Left ventricle myocardium inferior (tissue), 1 donor: ENCODE measurements around the gene DGKD. TPM values are rescaled to one million over a fixed set of nuclear protein-coding genes. Genes with fewer than 3 reads are reported as not detected.

ENCODE experiments used
- DNase-seq: peaks from one replicate; pipeline ENCODE4 v3.0.0-alpha.2; 2020
- H3K27ac ChIP-seq: fragments of 200-600 bp; replicated peaks from 2 replicates; pipeline ENCODE4 v1.8.0; 2021
- H3K27me3 ChIP-seq: fragments of 200-600 bp; 2 replicates; pipeline ENCODE4 v1.8.0; 2021; ENCODE audit warnings: low read depth
- H3K36me3 ChIP-seq: fragments of 200-600 bp; 2 replicates; pipeline ENCODE4 v1.8.0; 2021
- H3K4me1 ChIP-seq: fragments of 200-600 bp; 2 replicates; pipeline ENCODE4 v1.8.0; 2021
- H3K4me3 ChIP-seq: fragments of 200-600 bp; 2 replicates; pipeline ENCODE4 v1.8.0; 2021; ENCODE audit warnings: mild to moderate bottlenecking, moderate library complexity
- H3K9me3 ChIP-seq: fragments of 200-600 bp; replicated peaks from 2 replicates; pipeline ENCODE4 v1.8.0; 2021
- CTCF ChIP-seq: fragments of 200-600 bp; IDR thresholded peaks from 2 replicates; pipeline ENCODE4 v1.8.0; 2021; ENCODE audit warnings: antibody characterized with exemption, mild to moderate bottlenecking, borderline replicate concordance
- intact Hi-C: fragments of 100-400 bp; cut with micrococcal nuclease; formaldehyde crosslinking; loops from one replicate; pipeline ENCODE4 v1.11.0; 2022
- total RNA-seq: library from RNA; stranded (reverse); fragmentation: NEBNext Ultra II Directional; extraction: Animal tissue kit (Norgen Biotek cat#: 25700); gene quantifications from one replicate; pipeline ENCODE4 v1.2.1, GENCODE V29; 2021
- donor health status: DM: no; HTN: yes; CAD: no; lungs with severe emphysema.

DGKD gene
- total RNA-seq, 1 donor from 2014 or later: 41.7 TPM

GRCh38 chr2:233380132-233380895, 26.0 kb downstream of the DGKD start:
- Histone ChIP-seq H3K9me3 (no peaks in the 10 kb centered on the region), H3K27me3 (no peaks in the 10 kb centered on the region)
- no peak for DNase-seq

GRCh38 chr2:233380995-233381637, 26.8 kb downstream of the DGKD start:
- Histone ChIP-seq H3K27me3 (no peaks in the 10 kb centered on the region), H3K4me1 (peaks cover 25% of the 10 kb centered on the region), H3K9me3 (no peaks in the 10 kb centered on the region), H3K4me3 (no peak overlapping the region), H3K27ac (no peak overlapping the region), H3K36me3 (no peaks in the 10 kb centered on the region)
- intact Hi-C loops: no loop called here
- no peak for DNase-seq
- no peak for TF ChIP-seq CTCF

More at GRCh38 chr2:233380132-233380895, 26.0 kb downstream of the DGKD start:
- Histone ChIP-seq H3K36me3 (no peaks in the 10 kb centered on the region), H3K4me3 (no peak overlapping the region), H3K4me1 (peaks cover 17% of the 10 kb centered on the region), H3K27ac (no peak overlapping the region)
- intact Hi-C loops: no loop called here
- no peak for TF ChIP-seq CTCF

GRCh38 chr2:233381638-233381995, 27.3 kb downstream of the DGKD start:
- peaks cover 30% of the 10 kb centered on the region for H3K4me1 ChIP-seq
- no peak overlapping the region for H3K27ac ChIP-seq
- H3K9me3 ChIP-seq: no peaks in the 10 kb centered on the region
- no peaks in the 10 kb centered on the region for H3K36me3 ChIP-seq
- H3K27me3 ChIP-seq: no peaks in the 10 kb centered on the region
- H3K4me3 ChIP-seq: no peak overlapping the region
- no peak for DNase-seq
- TF ChIP-seq CTCF: no peak
- intact Hi-C loops: no loop called here

- no peak for TF ChIP-seq CTCF
- intact Hi-C loops: no loop called here
- no peaks in the 10 kb centered on the region for H3K36me3 ChIP-seq
- no peak overlapping the region for H3K4me3 ChIP-seq
- no peak for DNase-seq
- peak overlapping the region; percentile 90 for H3K27ac ChIP-seq
- H3K4me1 ChIP-seq: peaks cover 52% of the 10 kb centered on the region
- no peaks in the 10 kb centered on the region for H3K27me3 ChIP-seq
- H3K9me3 ChIP-seq: no peaks in the 10 kb centered on the region
These were observed 29.7 kb downstream of the DGKD start for GRCh38 chr2:233384015-233384414.

GRCh38 chr2:233384811-233385488, 30.7 kb downstream of the DGKD start:
- no peak for DNase-seq
- intact Hi-C loops: no loop called here

More at GRCh38 chr2:233384811-233385488, 30.7 kb downstream of the DGKD start:
- H3K4me3 ChIP-seq: no peak overlapping the region
- peaks cover 56% of the 10 kb centered on the region for H3K4me1 ChIP-seq
- H3K27me3 ChIP-seq: no peaks in the 10 kb centered on the region
- peak overlapping the region; percentile 90 for H3K27ac ChIP-seq
- no peak for TF ChIP-seq CTCF
- no peaks in the 10 kb centered on the region for H3K9me3 ChIP-seq
- no peaks in the 10 kb centered on the region for H3K36me3 ChIP-seq
